NCI-H446 treated with DMSO at 0.1 percent for 48 hours (cell line): ENCODE results near the gene EEA1.
A peak's percentile ranks its signal among the peaks of the same experiment; 100 is the strongest.
"Not testable (repeated sequence)": the region's sequence is repeated elsewhere in the genome, so short reads cannot be mapped to it uniquely, and the experiment has no call there.

Experiments used
- DNase-seq: peaks from one replicate; lab custom pipeline; 2025; lab: John Stamatoyannopoulos, UW

EEA1 gene

GRCh38 chr12:92802906-92803305 lies 126.2 kb downstream of the EEA1 start:
- DNase-seq: no peak

- no peak for DNase-seq
Observed at GRCh38 chr12:92796650-92797049, 132.4 kb downstream of the EEA1 start.

- no peak for DNase-seq
Observed at GRCh38 chr12:92794814-92795213, 134.3 kb downstream of the EEA1 start.

- not testable (repeated sequence) for DNase-seq
Observed at GRCh38 chr12:92794356-92794755, 134.7 kb downstream of the EEA1 start.

- DNase-seq: no peak
Observed at GRCh38 chr12:92786045-92786444, 143.1 kb downstream of the EEA1 start.

GRCh38 chr12:92785563-92785950 lies 143.5 kb downstream of the EEA1 start:
- DNase-seq: no peak

- peak; percentile 53 for DNase-seq
Observed at GRCh38 chr12:92784797-92785562, 144.1 kb downstream of the EEA1 start.

GRCh38 chr12:92784356-92784755 lies 144.7 kb downstream of the EEA1 start:
- DNase-seq: no peak

- no peak for DNase-seq
Observed at GRCh38 chr12:92779902-92780301, 149.2 kb downstream of the EEA1 start.

- no peak for DNase-seq
Observed at GRCh38 chr12:92778525-92778924, 150.6 kb downstream of the EEA1 start.

GRCh38 chr12:92775416-92775815 lies 153.7 kb downstream of the EEA1 start:
- no peak for DNase-seq

- DNase-seq: no peak
Observed at GRCh38 chr12:92771001-92771400, 158.1 kb downstream of the EEA1 start.

GRCh38 chr12:92769124-92769901 lies 159.8 kb downstream of the EEA1 start:
- no peak for DNase-seq

GRCh38 chr12:92765871-92766270 lies 163.2 kb downstream of the EEA1 start:
- no peak for DNase-seq

- no peak for DNase-seq
Observed at GRCh38 chr12:92764831-92765230, 164.3 kb downstream of the EEA1 start.

- DNase-seq: no peak
Observed at GRCh38 chr12:92762773-92763172, 166.3 kb downstream of the EEA1 start.

GRCh38 chr12:92759634-92760268 lies 169.3 kb downstream of the EEA1 start:
- DNase-seq: no peak

- no peak for DNase-seq
Observed at GRCh38 chr12:92757597-92758121, 171.4 kb downstream of the EEA1 start.

GRCh38 chr12:92756898-92757596 lies 172.0 kb downstream of the EEA1 start:
- no peak for DNase-seq

- DNase-seq: no peak
Observed at GRCh38 chr12:92753976-92754885, 174.9 kb downstream of the EEA1 start.

GRCh38 chr12:92749691-92750090 lies 179.4 kb downstream of the EEA1 start:
- not testable (repeated sequence) for DNase-seq
